Sigmoid colon (tissue), 4 donors: ENCODE data around the gene ABHD2.

Source experiments
- CTCF ChIP-seq, 4 experiments: fragments of 450-650 bp in 3 of 4; fragments of 200-600 bp in 1 of 4; IDR thresholded peaks; one replicate each; pipeline ENCODE4 v1.5.1; 2016 to 2019; ENCODE audit warnings: antibody characterized with exemption in 4 of 4, mild to moderate bottlenecking in 3 of 4, moderate library complexity in 2 of 4
- POLR2A ChIP-seq, 2 donors: fragments of 450-650 bp; IDR thresholded peaks; one replicate each; pipeline ENCODE4 v1.6.1; 2016; ENCODE audit warnings: antibody characterized with exemption in 2 of 2, mild to moderate bottlenecking in 2 of 2, moderate library complexity in 2 of 2
- POLR2AphosphoS5 ChIP-seq, 4 donors: sonication (generic); formaldehyde crosslinking; IDR thresholded peaks; one replicate each; pipeline ENCODE4 v1.6.1; 2017; ENCODE audit warnings: antibody characterized with exemption in 4 of 4

- TF ChIP-seq CTCF (IDR thresholded peaks at IDR 0.05), result no peak
- TF ChIP-seq POLR2AphosphoS5 (IDR thresholded peaks at IDR 0.05), result no peak
- no peak for TF ChIP-seq POLR2A (IDR thresholded peaks at IDR 0.05)
Observed at GRCh38 chr15:89128320-89129122, 40.3 kb downstream of the ABHD2 start.
